Measurements from ENCODE around the gene TSPO2. TPM values are rescaled to one million over a fixed set of nuclear protein-coding genes. Genes with fewer than 3 reads are reported as not detected.

The TSPO2 gene
- total and polyA plus RNA-seq, 2 of the 13 experiments (the other 11 are each of a cell fraction or from before 2014, with no cell fraction given), result 0.55 TPM; not detected in 1

GRCh38 chr6:41040101-41040939 is 1.9 kb upstream of the TSPO2 start (continued):
- TF ChIP-seq ZNF562 (CRISPR knock-in tag; IDR thresholded peaks at IDR 0.05; ENCODE audit: borderline replicate concordance), result no peak
- TF ChIP-seq FOXC1 (CRISPR knock-in tag; IDR thresholded peaks at IDR 0.05; ENCODE audit: borderline replicate concordance), result peak; percentile 66; the same call in 1 of the 2 replicates
- no peak for TF ChIP-seq NFKBIZ (CRISPR knock-in tag; IDR thresholded peaks at IDR 0.05)
- TF ChIP-seq RELA (CRISPR knock-in tag; IDR thresholded peaks at IDR 0.05), result peak; percentile 49; the same call in 1 of the 2 replicates
- no peak for TF ChIP-seq TEAD2 (CRISPR knock-in tag; IDR thresholded peaks at IDR 0.05)
- TF ChIP-seq STAT5B (CRISPR knock-in tag; IDR thresholded peaks at IDR 0.05), result no peak
- no peak for TF ChIP-seq ATF6 (CRISPR knock-in tag; conservative IDR thresholded peaks at IDR 0.05)
- TF ChIP-seq FOXA3 (CRISPR knock-in tag; IDR thresholded peaks at IDR 0.05), result peak; percentile 70
- TF ChIP-seq DZIP1 (CRISPR knock-in tag; IDR thresholded peaks at IDR 0.05), result no peak
- no peak for TF ChIP-seq GZF1 (CRISPR knock-in tag; IDR thresholded peaks at IDR 0.05)
- no peak for TF ChIP-seq HNRNPLL (IDR thresholded peaks at IDR 0.05; ENCODE audit: low read depth, low read length, poor library complexity, severe bottlenecking)
- TF ChIP-seq ZNF589 (CRISPR knock-in tag; conservative IDR thresholded peaks at IDR 0.05), result no peak
- TF ChIP-seq ZNF280B (CRISPR knock-in tag; IDR thresholded peaks at IDR 0.05; ENCODE audit: borderline replicate concordance), result 0 out of 2 replicates have a peak, but pooled peaks have one; percentile 40
- TF ChIP-seq ZBTB39 (CRISPR knock-in tag; IDR thresholded peaks at IDR 0.05), result no peak; the same call in 1 of the 2 replicates
- peak; percentile 74 for TF ChIP-seq NR2F6 (IDR thresholded peaks at IDR 0.05)
- TF ChIP-seq NR2F6 (CRISPR knock-in tag; IDR thresholded peaks at IDR 0.05), result peak; percentile 78; the same call in 1 of the 2 replicates
- peak; percentile 88 for TF ChIP-seq MEIS2 (CRISPR knock-in tag; IDR thresholded peaks at IDR 0.05)
- peak; percentile 53; the same call in 1 of the 2 replicates for TF ChIP-seq THRA (CRISPR knock-in tag; IDR thresholded peaks at IDR 0.05; ENCODE audit: borderline replicate concordance)

Data from HepG2 (cell line).